GM19193 (cell line): Measurements from ENCODE around the gene RNU6-9.

Experiments used
- POLR2A ChIP-seq: IDR thresholded peaks from 4 replicates; pipeline ENCODE4 v1.6.1; 2011; ENCODE audit not compliant: insufficient read depth, insufficient read length; ENCODE audit errors: extremely low read depth

RNU6-9 gene

GRCh38 chr19:871446-872265, 21.6 kb upstream of the RNU6-9 start:
- no peak for TF ChIP-seq POLR2A

GRCh38 chr19:872266-872951, 20.9 kb upstream of the RNU6-9 start:
- no peak for TF ChIP-seq POLR2A

GRCh38 chr19:873084-873483, 20.2 kb upstream of the RNU6-9 start:
- no peak for TF ChIP-seq POLR2A

GRCh38 chr19:873561-874041, 19.7 kb upstream of the RNU6-9 start:
- no peak for TF ChIP-seq POLR2A

- TF ChIP-seq POLR2A: no peak
Measured at GRCh38 chr19:875265-875879, 17.9 kb upstream of the RNU6-9 start.

- TF ChIP-seq POLR2A: no peak
Measured at GRCh38 chr19:876089-876488, 17.2 kb upstream of the RNU6-9 start.

- TF ChIP-seq POLR2A: no peak
Measured at GRCh38 chr19:876780-877314, 16.4 kb upstream of the RNU6-9 start.

GRCh38 chr19:879711-880438, 13.4 kb upstream of the RNU6-9 start:
- TF ChIP-seq POLR2A: no peak

- no peak for TF ChIP-seq POLR2A
Measured at GRCh38 chr19:881385-882071, 11.8 kb upstream of the RNU6-9 start.

GRCh38 chr19:882871-883497, 10.3 kb upstream of the RNU6-9 start:
- TF ChIP-seq POLR2A: no peak

- TF ChIP-seq POLR2A: no peak
Measured at GRCh38 chr19:883661-884211, 9.5 kb upstream of the RNU6-9 start.

GRCh38 chr19:884420-885211, 8.7 kb upstream of the RNU6-9 start:
- TF ChIP-seq POLR2A: no peak
